Erythroblast (primary cell): ENCODE measurements around the gene PCYT1B.

Experiments
- DNase-seq, 2 experiments: peaks; one replicate each; lab custom pipeline; 2025; lab: John Stamatoyannopoulos, UW
- GATA1 ChIP-seq: IDR thresholded peaks from 2 replicates; pipeline ENCODE4 v1.6.1; 2011; ENCODE audit warnings: low read depth, mild to moderate bottlenecking, control low read depth, low read length, moderate library complexity
- POLR2A ChIP-seq: IDR thresholded peaks from 2 replicates; pipeline ENCODE4 v1.6.1; 2011; ENCODE audit warnings: mild to moderate bottlenecking, low read length

Gene PCYT1B

GRCh38 chrX:24594501-24594900 lies 52.6 kb downstream of the PCYT1B start:
- no peak for TF ChIP-seq GATA1
- no peak for TF ChIP-seq POLR2A
- no peak for DNase-seq

- no peak for DNase-seq
- TF ChIP-seq GATA1, result no peak
- no peak for TF ChIP-seq POLR2A
Measured at GRCh38 chrX:24590111-24590510, 57.0 kb downstream of the PCYT1B start.

GRCh38 chrX:24577091-24577490 lies 70.1 kb downstream of the PCYT1B start:
- TF ChIP-seq GATA1 (no peak), POLR2A (no peak)
- no peak for DNase-seq

- no peak for TF ChIP-seq GATA1
- no peak for TF ChIP-seq POLR2A
- no peak for DNase-seq
Measured at GRCh38 chrX:24575496-24575895, 71.7 kb downstream of the PCYT1B start.

GRCh38 chrX:24574743-24575142 lies 72.4 kb downstream of the PCYT1B start:
- no peak for TF ChIP-seq GATA1
- no peak for TF ChIP-seq POLR2A

GRCh38 chrX:24567169-24567568 lies 80.0 kb downstream of the PCYT1B start:
- no peak for TF ChIP-seq POLR2A
- TF ChIP-seq GATA1, result no peak
- DNase-seq, result no peak

More at GRCh38 chrX:24574743-24575142, 72.4 kb downstream of the PCYT1B start:
- no peak for DNase-seq

GRCh38 chrX:24566240-24566639 lies 80.9 kb downstream of the PCYT1B start:
- no peak for DNase-seq
- no peak for TF ChIP-seq GATA1
- no peak for TF ChIP-seq POLR2A

- TF ChIP-seq GATA1 (no peak), POLR2A (no peak)
- DNase-seq, result no peak
Measured at GRCh38 chrX:24563291-24564010, 83.7 kb downstream of the PCYT1B start.

GRCh38 chrX:24561121-24561520 lies 86.0 kb downstream of the PCYT1B start:
- TF ChIP-seq GATA1, result no peak
- no peak for TF ChIP-seq POLR2A
- DNase-seq, result peak; percentile 30 to 44

GRCh38 chrX:24553011-24553410 lies 94.1 kb downstream of the PCYT1B start:
- DNase-seq, result no peak
- TF ChIP-seq GATA1, result no peak
- no peak for TF ChIP-seq POLR2A

GRCh38 chrX:24550166-24550565 lies 97.0 kb downstream of the PCYT1B start:
- DNase-seq, result no peak

GRCh38 chrX:24547961-24548360 lies 99.2 kb downstream of the PCYT1B start:
- no peak for TF ChIP-seq POLR2A
- no peak for TF ChIP-seq GATA1
- DNase-seq, result no peak

More at GRCh38 chrX:24550166-24550565, 97.0 kb downstream of the PCYT1B start:
- TF ChIP-seq POLR2A, result no peak
- TF ChIP-seq GATA1, result no peak

- DNase-seq, result no peak
- TF ChIP-seq POLR2A, result no peak
- TF ChIP-seq GATA1, result no peak
Measured at GRCh38 chrX:24542756-24543155, 104.4 kb downstream of the PCYT1B start.

- TF ChIP-seq POLR2A (no peak), GATA1 (no peak)
- no peak for DNase-seq
Measured at GRCh38 chrX:24536551-24536950, 110.6 kb downstream of the PCYT1B start.

- DNase-seq, result no peak
- no peak for TF ChIP-seq POLR2A
- no peak for TF ChIP-seq GATA1
Measured at GRCh38 chrX:24528605-24529004, 118.5 kb downstream of the PCYT1B start.

GRCh38 chrX:24526616-24527015 lies 120.5 kb downstream of the PCYT1B start:
- TF ChIP-seq GATA1, result no peak
- no peak for TF ChIP-seq POLR2A
- no peak for DNase-seq
